ENCODE results near the gene EVL. TPM values are rescaled to one million over a fixed set of nuclear protein-coding genes. Genes with fewer than 3 reads are reported as not detected.

The EVL gene
- polyA plus RNA-seq, 1 experiment = 18.6 TPM

- Histone ChIP-seq H3K27me3 (ENCODE audit: control insufficient read depth, insufficient read depth, low read length) (no peaks in the 10 kb centered on the region), H3K36me3 (ENCODE audit: control insufficient read depth, insufficient read depth, low read length) (no peaks in the 10 kb centered on the region), H3K4me3 (ENCODE audit: low read depth, low read length) (no peak overlapping the region)
- no peak for TF ChIP-seq CTCF (IDR thresholded peaks at IDR 0.05; ENCODE audit: insufficient read depth, low read depth, low read length)
- CTCF ChIA-PET = interaction anchor here (0.8 to 1.0 kb wide), 2 partner anchors 11 to 25 kb away, joined by 3 read pairs; no protein-coding TSS in a partner anchor
- no peak for DNase-seq (ENCODE audit: low read depth)
- POLR2A ChIA-PET = no interaction called here
Measured at GRCh38 chr14:100145682-100146464, 80.7 kb downstream of the EVL start.

GRCh38 chr14:100146531-100147091 lies 81.4 kb downstream of the EVL start:
- H3K36me3 ChIP-seq (ENCODE audit: control insufficient read depth, insufficient read depth, low read length) = no peaks in the 10 kb centered on the region
- no peak for DNase-seq (ENCODE audit: low read depth)
- H3K4me3 ChIP-seq (ENCODE audit: low read depth, low read length) = no peak overlapping the region
- peaks cover 1% of the 10 kb centered on the region; the same call in 1 of the 2 replicates for H3K27me3 ChIP-seq (ENCODE audit: control insufficient read depth, insufficient read depth, low read length)
- TF ChIP-seq CTCF (IDR thresholded peaks at IDR 0.05; ENCODE audit: insufficient read depth, low read depth, low read length) = 0 out of 2 replicates have a peak, but pooled peaks have one; percentile 3
- ChIA-PET CTCF (interaction anchor here (0.7 to 1.4 kb wide), 4 partner anchors 10 to 165 kb away, joined by 3 read pairs; no protein-coding TSS in a partner anchor), POLR2A (no interaction called here)

- Histone ChIP-seq H3K4me3 (ENCODE audit: low read depth, low read length) (no peak overlapping the region), H3K36me3 (ENCODE audit: control insufficient read depth, insufficient read depth, low read length) (no peaks in the 10 kb centered on the region), H3K27me3 (ENCODE audit: control insufficient read depth, insufficient read depth, low read length) (peaks cover 1% of the 10 kb centered on the region; the same call in 1 of the 2 replicates)
- no peak for TF ChIP-seq CTCF (IDR thresholded peaks at IDR 0.05; ENCODE audit: insufficient read depth, low read depth, low read length)
- POLR2A ChIA-PET = no interaction called here
- no peak for DNase-seq (ENCODE audit: low read depth)
- CTCF ChIA-PET = interaction anchor here (0.7 to 1.4 kb wide), 3 partner anchors 10 to 165 kb away, joined by 3 read pairs; no protein-coding TSS in a partner anchor
Measured at GRCh38 chr14:100147181-100147631, 82.0 kb downstream of the EVL start.

DNA sequence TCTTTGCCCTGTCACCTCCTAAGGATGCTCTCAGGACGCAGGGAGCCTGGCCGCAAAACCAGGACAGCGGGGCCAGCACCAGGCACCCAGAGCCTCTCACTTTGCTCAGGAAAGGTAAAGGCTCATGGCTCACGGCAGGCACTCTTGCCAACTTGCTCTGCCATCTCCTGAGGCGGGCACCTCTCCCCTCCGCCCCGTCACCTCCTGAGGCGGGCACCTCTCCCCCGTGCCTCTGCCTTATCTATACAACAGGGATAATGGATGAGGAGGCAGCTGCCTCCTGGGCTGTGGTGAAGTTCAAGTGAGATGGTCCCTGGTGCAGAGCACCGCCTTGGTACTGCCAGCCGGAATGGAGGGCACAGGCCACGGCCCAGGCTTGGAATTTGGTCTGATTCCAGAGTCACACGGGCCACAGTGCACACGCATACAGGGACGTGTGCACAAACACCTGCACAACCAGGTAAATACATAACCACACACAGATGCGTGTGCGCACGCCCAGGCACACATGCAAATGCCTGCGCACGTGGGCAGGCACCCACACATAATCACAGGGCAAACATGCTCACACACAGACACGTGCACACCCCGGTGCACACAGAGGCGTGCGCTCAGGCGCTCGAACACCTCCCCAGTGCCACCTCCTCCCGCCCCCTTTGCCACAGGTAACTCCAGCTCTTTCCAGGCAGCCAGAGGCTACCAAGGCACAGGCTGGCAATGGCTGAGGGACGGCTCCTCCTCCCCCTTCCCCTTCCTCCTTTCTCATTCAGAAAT lies 82.7 kb downstream of the EVL start:
- CTCF ChIA-PET = interaction anchor here (1.4 kb wide), 1 partner anchor 15 kb away, joined by 3 read pairs; no protein-coding TSS in a partner anchor
- DNase-seq (ENCODE audit: low read depth) = no peak

More for the DNA sequence above, 82.7 kb downstream of the EVL start:
- H3K4me3 ChIP-seq (ENCODE audit: low read depth, low read length) = no peak overlapping the region
- no peak for TF ChIP-seq CTCF (IDR thresholded peaks at IDR 0.05; ENCODE audit: insufficient read depth, low read depth, low read length)
- no peaks in the 10 kb centered on the region for H3K36me3 ChIP-seq (ENCODE audit: control insufficient read depth, insufficient read depth, low read length)
- peaks cover 1% of the 10 kb centered on the region; the same call in 1 of the 2 replicates for H3K27me3 ChIP-seq (ENCODE audit: control insufficient read depth, insufficient read depth, low read length)
- POLR2A ChIA-PET = no interaction called here

All from BJ (cell line).